Ureter (tissue), 1 donor: Measurements from ENCODE around the gene SPOCK1. TPM values are rescaled to one million over a fixed set of nuclear protein-coding genes. Genes with fewer than 3 reads are reported as not detected.

ENCODE experiments used
- DNase-seq: peaks from one replicate; pipeline ENCODE4 v3.0.0-alpha.2; 2020; ENCODE audit warnings: low spot score
- total RNA-seq: library from RNA; stranded (reverse); gene quantifications from one replicate; pipeline ENCODE4 v1.2.4, GENCODE V29; 2023
- donor health status: DM: yes; HTN: yes; CAD: no.

The SPOCK1 gene
- total RNA-seq, 1 donor from 2014 or later, result 15.6 TPM

DNA sequence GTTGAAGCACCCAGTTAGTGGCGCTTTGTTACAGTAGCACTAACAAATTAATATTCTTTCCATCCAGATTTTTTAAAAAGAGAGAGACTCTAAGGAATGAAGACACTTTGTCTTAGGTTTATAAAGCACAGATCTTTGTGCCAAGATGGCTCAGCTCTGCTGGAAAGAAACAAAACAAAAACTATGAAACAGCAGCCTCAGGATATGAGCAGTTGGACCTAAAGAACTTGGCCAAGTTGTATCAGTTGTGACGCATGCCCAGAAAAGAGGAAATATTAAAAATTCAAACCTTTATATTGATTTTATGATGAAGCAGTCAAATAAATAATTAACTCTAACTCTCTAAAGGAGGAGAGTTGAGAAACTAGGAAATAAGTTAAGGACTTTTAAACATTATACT is 427.2 kb downstream of the SPOCK1 start:
- no peak for DNase-seq

DNA sequence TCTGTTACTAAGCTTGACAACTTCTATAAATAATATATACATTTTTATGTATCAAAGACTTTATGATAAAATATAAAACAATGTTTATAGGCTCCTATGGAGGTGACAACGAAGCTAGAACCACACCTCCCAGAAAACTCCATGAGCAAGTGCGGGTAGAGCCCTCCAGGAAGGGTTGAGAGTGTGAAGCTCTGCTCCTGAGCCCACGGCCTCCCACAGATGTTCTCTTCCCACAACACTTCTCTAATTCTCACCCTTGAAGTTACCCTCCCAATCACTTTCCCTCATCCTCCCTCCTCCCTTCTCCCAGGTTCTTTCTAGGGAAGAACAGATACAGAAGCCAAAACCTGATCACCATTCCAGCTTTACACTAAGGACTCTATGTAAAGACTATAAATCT is 427.6 kb downstream of the SPOCK1 start:
- no peak for DNase-seq

DNA sequence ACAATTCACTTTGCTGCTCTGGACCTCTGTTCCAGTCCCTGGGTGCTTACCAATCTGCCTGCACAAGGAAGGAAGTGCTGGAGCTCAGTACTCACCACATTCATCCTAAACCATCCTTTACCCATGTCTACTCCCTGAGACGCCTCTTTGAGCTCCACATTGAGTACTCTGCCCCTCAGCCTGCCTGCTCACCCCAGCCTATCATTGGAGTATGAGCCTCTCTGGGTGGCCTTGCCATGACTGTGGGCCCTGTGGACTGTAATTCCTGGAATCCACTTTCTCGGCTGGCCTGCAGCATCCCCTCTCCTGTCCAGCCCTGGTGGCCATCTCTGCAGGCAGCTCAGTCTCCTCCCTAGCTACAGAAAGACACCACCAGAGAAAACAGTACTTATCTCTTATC is 428.6 kb downstream of the SPOCK1 start:
- no peak for DNase-seq

DNA sequence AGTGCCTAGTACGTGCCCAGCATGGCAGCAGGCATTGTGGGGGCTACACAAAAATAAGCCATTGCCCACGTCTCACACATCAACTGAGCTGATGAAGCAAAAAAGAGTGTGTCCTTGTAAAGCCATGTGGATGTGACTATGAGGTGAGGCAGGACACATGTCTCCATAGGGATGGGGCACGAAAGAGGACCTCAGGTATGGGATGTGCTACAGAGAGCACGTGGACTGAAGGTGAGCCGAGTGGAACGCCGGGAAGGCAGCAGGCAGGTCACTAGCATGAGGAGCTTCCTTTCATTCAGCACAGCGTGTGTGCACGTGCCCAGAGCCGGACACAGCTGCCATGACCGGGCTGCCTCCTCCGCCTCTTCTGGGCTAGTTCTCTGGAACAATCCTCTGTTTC is 429.8 kb downstream of the SPOCK1 start:
- DNase-seq, result no peak

DNA sequence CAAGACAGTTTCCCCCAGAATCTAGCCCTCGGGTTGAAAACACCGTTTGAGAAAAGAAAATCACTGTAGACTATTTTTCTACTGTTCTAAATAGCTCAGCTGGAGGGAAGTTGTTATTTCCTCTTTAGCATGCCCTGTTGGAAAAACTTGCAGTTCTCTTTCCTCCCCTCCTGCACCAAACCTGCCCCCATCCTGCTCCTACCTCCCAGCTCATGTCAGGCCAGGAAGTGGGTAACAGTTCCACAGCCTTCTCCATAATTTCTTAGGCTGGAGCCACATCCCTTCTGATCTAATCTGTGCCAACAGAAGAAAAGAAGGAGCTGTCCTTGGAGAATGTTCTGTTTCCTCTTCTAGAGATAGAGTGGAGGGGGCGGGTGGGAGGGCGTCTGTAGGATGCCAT is 437.7 kb downstream of the SPOCK1 start:
- no peak for DNase-seq

DNA sequence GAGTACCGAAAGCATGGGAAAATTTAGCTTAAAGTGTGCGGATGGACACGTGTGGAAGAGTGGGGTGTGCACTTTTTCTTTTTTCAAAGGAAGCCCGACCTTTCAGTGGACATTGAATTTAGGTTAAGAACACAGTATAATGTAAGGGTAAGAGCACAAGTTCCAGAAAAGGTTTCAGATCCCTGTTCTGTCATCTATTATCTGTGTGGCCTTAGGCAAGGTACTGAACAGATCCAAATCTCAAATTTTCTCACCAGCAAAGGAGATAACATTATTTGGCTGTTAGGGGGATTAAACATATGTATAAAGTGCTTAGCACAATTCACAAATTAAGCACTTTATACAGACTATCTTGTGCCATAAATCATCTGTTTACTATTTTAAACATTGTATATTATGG is 441.0 kb downstream of the SPOCK1 start:
- DNase-seq, result no peak

DNA sequence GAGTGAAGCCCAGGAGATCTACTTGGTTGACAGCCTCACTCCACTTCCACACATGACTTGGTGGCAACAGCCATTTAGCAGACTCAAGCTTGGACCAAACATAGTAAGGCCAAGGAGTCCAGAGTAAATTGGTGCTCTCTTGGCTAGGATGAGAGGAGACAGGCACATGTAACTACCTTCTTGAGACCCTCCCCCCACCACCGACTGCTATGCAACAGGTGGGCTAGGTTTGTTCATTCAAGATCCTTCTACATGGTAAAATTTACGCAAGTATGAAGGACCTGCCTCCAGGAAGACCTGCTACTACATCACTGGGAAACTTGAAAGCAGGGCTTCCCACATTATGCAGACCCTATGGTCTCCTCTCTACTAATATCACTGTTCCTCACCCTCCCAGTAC is 442.4 kb downstream of the SPOCK1 start:
- no peak for DNase-seq

DNA sequence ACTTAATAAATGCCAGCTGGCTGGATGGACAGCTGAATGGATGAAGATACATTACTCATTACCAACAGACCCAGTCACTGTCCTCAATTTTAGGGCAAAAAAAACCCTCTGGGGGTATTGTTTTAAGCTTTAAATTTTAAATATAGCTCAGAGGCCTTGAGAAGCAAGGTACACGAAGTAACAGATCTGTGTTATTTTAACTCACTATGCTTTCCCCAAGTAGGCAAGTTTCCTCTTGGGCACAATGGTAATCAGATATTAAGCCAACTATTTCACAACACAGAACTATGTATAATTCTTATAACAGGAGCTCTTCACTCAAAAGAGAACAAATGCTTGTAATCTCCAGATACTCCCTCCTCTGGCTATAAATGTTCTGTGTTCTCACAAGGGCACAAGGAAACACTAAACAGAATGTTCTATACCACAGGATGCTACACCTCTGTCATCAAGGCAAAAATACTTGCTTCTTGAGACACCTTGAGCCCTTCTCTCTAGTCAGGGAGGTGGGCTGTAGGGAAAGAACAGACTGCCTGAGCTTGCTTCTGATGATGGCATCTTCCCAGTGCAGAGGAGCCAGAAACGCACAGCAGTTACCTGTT is 443.8 kb downstream of the SPOCK1 start:
- no peak for DNase-seq

DNA sequence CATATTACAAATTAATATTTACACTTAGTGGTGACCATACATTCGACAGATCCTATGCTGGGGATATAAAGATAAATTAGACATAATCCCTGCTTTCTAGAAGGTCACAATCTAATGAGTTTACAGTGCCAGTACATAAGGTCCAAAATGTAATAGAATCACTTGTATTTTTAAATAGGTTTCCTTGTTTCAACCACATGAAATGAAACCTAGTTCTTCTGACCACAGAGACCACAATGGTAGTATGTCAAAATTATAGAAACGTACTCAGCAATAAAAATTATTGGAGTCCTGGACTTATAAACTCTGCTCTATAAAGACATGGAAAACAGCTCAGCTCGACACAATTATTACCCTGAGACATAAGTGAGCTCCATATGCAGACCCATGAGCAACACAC is 444.3 kb downstream of the SPOCK1 start:
- no peak for DNase-seq

DNA sequence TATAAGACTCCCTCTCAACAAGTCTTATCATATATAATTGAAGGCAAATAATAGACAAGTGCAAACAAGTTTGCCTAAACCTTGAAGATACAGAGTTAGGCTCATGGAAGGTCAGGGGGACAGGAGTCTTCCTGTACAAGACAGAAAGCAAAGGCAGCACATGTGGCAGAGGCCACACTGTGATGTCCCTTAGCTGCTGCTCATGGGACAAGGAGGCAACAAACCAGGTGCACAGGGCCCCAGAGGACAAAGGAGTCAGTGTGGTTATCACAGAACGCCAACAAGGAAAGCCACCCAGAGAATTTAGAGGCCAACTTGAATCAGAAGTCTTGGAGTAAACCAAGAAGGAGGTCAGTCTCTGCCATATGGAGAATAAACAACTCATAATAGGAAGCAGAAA is 444.8 kb downstream of the SPOCK1 start:
- no peak for DNase-seq

DNA sequence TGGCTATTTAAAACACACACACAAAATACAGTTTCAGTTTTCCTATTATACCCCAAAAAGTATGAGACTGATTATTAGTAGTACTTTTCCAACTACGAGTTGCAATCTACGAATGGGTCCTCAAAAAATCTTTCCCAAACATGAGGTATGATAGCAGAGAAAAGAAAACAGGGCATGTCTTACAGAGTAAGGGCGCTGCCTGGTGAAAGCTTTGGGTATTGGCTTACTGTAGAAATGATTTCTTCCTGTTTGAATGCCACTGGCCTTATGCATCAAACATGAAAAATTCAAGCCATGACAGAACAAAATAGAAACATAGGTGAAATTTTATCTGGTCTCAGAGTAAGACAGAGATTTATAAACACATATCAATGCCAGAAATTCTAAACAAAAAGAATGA is 448.0 kb downstream of the SPOCK1 start:
- DNase-seq, result no peak

DNA sequence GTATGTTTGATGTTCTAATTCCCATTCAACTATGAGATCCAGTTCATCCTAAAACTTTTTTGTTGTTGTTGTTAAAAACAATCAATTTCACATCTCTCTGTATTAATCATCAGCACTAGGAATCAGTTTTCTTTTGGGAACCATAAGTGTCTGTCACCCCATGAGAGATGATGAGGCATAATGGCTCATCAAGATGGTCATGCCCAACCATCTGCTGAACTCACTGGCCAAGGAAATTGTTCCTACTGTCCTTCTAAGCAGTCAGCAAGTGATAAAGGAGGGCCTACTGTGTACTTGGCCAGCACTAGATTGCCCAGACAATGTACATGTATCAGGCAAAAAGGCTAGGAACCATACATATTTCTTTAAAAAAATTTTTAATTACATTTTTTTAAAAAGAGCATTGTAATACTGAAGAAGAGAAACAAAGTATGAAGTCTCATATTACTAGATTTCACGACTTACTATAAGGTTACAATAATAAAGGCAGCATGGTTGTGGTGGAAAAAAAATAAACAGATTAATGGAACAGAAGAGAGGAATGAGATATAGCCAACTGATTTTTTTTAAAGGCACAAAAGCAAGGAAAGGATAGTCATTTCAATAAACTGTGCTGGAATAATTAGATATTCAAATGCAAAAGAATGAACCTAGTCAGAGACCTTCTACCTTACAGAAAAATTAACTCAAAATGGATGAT is 458.3 kb downstream of the SPOCK1 start:
- no peak for DNase-seq

DNA sequence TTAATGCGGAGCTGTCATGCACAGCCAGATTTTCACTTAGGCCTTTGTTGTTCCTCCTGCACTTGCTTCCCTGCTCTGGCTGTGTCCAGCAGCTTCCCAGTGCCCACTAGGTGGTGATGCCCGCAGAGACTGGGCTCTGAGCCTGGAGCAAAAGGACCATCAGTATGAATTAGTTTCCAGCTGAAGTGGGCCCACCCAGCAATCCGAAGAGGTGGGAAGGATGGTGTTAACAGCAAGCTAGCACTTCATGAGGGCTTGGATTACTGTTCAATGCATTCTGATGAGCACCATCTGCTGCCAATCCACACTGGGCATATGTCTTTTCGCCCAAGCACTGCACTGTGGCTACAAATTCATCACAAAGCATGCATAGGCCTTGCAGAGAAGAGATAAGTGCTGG is 459.1 kb downstream of the SPOCK1 start:
- no peak for DNase-seq

DNA sequence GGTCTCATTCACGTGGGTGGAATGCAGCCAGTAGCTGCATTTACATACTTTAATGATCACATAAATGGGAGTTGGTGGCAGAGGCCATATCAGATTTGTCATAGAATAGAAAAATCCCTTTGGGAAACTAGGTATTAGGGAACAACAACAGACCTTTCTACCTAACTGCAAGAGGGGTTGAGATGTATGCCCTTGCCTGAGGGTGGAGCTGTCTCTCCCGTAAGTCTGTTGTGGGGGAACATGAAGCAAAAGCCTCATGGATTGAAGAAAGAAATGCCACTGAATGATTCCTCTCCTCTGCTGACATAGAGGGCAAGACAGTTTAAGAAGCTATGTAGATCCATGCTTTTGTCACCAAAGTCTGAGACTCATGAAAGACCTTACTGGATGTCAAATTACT is 461.3 kb downstream of the SPOCK1 start:
- no peak for DNase-seq

DNA sequence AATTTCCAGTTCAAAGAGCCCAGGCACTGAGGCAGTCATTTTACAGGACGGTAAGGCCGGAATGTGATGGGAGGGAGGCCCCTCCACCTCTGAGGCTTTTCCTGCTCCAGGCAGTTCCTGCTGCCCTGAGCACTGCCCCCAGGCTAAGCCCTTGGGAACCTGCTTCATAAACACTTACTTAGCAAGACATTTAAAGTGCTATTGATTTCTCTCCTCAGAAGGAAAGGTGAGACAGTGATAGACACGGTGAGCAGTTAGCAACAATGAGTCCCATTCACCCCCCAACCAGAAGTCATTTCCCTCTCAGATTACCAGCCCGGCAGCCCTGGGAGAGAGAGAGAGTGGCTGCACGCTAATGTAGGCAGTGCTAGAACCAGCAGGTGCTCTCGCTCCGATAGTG is 462.5 kb downstream of the SPOCK1 start:
- DNase-seq, result no peak

DNA sequence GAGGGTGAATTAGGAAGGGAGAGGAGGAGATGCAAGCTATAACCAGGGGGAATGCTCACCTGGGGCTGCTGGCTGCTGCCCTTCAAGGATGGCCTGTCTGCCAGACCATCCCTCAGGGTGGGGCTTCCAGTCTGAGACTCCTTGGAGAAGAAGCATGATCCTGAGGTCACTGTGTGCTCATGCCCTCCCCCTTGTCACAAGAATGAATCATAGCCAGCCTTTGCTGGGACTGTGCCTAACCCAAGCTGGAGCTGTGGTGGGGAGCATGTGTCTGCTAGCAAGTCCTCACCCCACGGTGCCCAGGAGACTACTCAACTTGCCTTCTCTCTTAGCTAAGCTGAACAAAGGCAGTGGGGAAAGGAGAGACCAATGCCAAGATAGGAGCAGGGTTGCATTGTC is 463.6 kb downstream of the SPOCK1 start:
- DNase-seq, result no peak

DNA sequence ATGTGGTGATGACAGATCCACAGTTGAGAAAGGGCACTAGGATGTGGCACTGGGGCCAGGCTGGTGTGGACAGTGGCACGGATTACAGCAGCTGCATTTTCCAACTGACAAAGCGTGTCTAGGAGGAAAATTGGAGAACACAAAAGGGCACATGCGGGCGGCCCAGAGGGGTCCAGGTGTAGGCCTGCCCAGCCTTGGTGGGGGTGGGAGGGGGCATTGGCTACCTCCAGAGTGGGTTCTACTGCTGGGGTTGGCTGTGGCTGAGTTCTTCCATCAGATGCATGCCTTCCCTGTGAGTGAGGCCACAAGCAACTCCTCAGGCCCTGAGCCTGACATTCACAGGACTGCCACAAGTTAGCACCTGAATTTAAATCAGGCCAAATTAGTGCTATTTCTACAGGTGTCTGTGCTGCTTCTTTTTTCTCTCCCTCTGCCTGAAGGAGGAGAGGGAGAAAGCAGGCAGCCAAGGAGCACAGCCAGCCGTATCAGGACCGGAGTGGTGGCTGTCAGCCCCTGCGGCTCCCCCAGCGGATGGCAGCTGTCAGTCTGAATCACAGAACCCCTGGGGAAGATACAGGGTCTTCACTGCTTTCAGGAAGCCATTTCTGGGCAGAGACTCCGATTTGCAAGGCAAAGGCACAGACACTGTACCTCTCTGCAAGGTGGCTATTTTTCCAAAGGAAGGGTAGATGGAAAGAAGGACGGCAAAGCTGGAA is 464.2 kb downstream of the SPOCK1 start:
- no peak for DNase-seq

DNA sequence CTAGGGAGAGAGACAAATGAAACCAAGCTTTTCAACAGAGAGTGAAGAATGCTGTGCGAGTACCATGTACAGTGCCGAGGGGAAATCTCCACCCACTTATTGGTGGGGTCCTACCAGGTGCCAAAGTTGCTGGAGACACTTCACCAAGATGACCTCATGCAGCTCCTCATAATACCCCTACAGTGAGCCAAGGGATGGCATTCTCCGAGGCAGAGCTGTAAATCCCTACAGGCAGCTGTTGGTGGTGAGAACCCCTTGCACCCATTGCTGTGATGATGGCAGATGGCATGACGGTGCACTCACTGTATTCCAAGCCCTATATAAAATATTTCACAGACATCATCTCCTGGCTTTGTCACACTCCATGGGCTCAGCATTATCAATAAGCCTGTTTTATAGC is 464.9 kb downstream of the SPOCK1 start:
- DNase-seq, result no peak

DNA sequence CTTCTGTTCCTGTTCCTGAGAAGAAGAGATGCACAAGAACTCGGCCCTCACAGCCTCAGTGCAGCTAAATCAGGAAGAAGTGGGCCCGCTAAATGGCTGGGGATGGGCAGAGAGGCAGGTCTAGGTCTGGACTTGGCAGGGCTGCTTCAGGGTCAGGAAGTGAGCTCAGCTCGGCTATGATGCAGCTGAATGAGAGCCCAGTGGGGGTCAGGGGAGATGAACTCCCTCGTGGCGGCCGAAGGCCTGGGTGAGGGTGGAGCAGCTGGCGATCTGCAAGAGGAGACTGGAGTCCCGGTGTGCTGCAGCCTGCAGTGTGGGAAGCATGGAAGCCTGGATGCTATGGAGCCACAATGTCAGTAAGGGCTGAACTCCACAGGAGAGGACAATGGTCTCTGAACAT is 466.2 kb downstream of the SPOCK1 start:
- DNase-seq, result no peak

DNA sequence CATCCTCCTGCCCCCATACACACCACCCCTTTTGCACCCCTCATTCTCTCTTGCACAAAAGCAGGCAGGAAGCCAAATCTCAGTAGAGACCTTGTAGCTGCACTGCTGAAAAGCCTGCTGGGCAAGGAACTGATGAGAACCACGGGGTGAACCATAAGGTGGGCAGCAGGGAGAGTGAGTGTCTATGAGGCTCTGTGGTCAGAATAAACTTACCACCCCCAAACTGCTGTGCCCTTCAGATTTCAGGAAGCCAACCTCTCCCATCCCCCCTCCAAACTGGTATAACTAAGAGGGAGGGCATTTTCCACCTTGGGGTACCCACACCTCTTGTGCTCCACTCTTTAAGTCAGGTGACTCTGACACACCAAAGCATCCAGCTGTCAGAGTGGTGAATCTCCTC is 471.4 kb downstream of the SPOCK1 start:
- DNase-seq, result no peak

DNA sequence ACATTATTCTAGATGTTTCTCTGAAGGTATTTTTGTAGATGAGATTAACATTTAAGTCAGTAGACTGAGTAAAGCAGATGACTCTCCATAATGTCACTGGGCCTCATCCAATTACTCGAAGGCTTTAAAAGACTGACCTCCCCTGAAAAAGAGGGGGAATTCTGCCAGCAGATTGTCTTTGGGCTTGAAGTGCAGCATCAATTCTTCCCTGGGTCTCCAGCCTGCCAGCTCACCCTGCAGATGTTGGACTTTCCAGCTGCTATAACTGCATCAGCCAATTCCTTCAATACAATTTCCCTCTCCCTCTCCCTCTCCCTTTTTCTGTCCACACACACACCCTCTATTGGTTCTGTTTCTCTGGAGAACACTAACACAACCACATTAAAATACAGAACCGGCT is 472.8 kb downstream of the SPOCK1 start:
- DNase-seq, result no peak

DNA sequence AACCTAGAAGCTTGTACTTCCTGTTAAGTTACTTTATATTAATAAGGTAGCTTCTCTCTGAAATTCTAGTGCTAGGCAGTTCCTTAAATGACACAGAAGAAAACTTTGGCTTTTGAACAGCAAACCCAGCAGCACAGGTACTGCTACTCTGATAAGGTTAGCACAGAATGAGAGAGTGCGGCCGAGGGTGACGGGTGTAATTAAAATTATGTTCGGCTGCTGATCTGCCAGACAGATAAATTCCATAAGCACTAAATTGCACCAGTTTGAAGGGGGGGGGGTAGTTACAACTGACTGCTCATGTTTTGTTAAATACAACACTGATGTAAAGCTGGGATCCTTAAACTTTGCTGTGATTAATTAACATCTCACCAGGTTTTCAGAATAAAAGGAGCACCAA is 475.1 kb downstream of the SPOCK1 start:
- DNase-seq, result no peak

DNA sequence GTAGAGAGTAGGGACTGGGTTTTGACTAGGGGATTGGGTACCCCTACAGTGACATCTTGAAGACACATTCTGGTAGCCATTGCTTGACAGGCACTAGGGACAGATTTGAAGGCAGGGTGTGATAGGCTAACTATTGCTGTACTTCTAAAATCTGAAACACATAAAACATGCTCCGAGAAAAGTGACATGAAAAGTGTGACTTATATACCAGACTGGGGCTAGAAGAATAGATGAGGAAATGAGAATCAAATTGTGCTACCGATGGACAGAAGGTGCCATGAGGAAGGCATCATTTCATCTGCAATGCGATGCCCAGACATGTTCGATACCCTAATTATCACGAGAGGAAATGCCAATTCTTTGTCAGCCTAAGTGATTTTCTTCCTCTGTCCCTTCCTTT is 475.8 kb downstream of the SPOCK1 start:
- DNase-seq, result no peak
